Activated naive CD4-positive, alpha-beta T cell (primary cell): Measurements from ENCODE around the gene CDC42BPG.
A peak's percentile ranks its signal among the peaks of the same experiment; 100 is the strongest.

Experiments used
- DNase-seq, 4 experiments: peaks; one replicate each; lab custom pipeline; 2025; lab: John Stamatoyannopoulos, UW

CDC42BPG gene

GRCh38 chr11:64789331-64790204 is 54.9 kb downstream of the CDC42BPG start:
- DNase-seq = no peak

DNA sequence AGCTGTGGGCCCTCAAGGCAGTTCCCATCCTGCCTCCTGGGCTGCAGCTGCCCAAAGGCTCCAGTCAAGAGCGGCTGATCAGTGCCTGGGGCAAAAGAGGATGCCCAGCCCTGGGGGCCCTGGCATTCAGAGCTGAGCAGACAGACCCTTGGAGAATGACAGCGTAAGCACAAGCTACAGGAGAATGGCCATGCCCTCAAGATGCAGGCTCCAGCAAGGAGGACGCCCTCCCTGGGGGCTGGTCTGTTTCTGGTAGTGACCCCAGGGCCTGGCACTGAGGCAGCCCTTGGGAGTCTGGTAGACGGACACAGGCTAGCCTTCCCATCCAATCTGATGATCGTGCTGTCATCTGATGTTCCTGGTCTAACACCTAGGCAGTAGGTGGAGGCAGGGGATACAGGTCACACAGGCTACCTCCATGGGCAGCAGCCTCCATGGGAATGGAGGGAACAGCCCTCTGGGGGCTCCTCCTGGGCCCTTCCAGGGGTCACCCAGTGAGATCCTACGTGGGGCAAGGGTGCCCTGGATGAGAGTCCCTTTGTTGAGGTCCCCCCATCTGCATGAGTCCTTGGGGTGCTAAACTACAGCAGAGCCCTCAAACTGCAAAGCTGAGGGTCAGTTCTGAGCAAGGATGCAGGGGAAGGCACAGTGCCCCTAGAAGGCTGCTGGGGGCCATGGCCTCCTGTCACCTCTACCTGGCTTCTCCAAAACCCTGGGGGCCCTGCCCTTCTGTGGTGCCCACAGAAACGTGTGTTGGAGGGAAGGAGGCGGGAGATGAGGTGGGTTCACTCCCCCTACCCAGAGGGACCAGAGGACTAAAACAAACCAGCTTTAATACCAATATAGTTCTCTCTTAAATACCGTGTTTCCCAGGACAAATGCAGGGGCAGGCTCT is 55.9 kb downstream of the CDC42BPG start:
- no peak for DNase-seq

GRCh38 chr11:64787526-64788320 is 56.7 kb downstream of the CDC42BPG start:
- DNase-seq = peak in 3 of 4 experiments; percentile 34 to 55 (median 43)

DNA sequence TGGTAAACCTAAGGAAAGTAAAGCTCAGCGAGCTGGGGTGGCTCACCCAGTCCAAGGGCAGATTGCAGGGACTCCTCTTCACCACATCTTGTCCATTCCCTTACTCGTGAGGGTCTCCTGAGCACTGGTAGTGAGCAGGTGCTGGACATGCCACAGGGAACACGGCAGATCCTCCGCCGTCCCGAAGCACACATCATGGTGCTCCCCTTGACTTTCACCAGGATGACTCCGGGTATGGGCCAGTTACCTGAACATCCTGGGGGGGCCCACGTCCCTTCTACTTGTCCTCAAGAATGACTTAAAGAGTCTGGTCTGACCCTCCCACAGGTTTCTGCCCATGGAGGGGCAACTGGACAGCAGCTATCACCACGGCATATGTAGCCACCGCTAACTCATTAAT is 58.1 kb downstream of the CDC42BPG start:
- no peak for DNase-seq

- no peak for DNase-seq
These were observed 59.5 kb downstream of the CDC42BPG start for GRCh38 chr11:64784813-64785581.

GRCh38 chr11:64778473-64779298 is 65.8 kb downstream of the CDC42BPG start, which contains the start of gene SF1:
Gene SF1, minus strand, starts transcription at chr11:64778542. Its CDS starts 150 bp downstream, at chr11:64778392.
- DNase-seq = peak; percentile 95 to 100 (median 100)

DNA sequence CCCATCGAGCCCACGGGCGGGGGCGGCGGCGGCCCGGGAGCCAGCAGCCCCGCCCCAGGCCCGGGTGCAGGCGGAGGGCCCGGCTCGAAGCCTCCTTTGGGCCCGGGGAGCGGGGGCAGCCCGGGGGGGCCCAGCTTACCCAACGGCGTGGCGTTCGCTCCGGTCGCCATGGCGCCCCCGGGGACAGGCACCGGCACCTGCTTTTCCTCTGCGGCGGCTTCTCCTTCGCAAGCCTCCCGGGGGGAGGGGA is 66.3 kb downstream of the CDC42BPG start:
- DNase-seq = no peak

DNA sequence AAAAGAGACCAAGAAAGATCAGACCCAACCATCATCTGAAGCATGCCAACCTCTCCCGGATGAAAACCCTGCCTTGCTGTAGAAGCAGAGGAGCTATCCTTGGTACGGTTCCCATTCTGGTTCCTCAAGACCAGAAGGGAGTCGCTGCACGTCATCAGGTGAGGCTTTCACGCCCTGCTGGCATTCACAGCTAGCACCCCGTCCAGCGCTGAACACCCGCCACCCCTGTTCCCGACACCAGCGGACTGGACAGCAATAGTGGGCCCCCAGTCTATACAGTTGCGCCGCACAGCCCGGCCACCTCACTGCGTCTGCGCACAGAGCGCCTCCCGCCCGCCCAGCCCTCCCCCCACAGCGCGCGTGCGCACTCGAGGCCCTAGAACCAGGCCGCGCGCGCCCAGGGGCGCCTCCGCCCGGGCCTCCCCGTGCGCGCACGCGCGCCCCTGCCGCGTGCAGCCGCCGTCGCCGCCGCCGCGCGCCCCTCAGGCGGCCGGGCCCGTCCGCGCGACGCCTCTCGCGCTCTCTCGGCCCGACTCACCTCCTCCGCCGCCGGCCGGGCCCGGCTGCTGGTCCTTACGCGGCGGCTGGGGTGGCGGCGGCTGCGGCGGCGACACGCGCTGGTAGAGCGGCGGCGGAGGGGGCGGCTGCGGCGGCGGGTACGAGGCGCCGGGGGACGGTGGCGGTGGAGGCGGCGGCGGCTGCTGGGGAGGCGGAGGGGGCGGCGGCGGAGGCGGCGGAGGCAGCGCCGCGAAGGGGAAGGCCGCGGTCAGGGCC is 66.8 kb downstream of the CDC42BPG start:
- DNase-seq = peak; percentile 63 to 83 (median 71)

DNA sequence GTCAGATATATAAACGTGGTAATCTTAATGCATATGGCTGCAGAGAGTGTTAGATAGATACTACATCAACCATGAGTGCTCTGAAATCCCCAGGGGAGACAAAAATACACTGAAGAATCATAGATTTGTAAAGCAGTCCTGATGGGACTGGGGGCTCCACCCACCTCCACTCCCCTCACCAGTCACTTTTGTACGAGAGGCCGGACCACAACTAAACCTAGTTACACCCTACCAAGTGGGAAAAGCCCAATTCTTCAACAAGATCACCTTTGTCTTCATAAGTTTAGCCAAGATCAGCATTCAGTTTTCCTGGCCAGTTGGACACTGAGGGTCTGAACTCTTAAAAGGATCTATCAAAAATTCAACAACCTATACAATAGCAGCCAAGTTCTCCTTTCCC is 67.6 kb downstream of the CDC42BPG start:
- DNase-seq = no peak

DNA sequence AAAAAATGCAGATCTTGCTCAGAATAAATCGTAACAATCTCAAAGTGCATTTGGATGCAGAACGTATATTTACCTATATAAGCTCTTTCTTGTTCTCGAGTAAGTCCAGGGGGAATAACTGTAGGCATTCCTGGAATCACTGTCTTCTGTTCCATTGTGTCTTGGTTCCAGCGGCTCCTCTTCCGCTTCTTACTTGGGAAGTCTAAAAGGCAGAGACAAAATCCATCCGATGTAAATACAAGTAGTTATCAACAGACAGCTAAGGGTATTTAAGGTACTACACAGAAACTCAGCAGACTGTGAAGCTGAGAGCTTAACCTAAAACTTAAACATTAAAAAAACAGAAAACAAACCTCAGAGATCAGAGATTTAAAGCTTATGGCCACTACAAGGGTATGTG is 68.0 kb downstream of the CDC42BPG start:
- no peak for DNase-seq

DNA sequence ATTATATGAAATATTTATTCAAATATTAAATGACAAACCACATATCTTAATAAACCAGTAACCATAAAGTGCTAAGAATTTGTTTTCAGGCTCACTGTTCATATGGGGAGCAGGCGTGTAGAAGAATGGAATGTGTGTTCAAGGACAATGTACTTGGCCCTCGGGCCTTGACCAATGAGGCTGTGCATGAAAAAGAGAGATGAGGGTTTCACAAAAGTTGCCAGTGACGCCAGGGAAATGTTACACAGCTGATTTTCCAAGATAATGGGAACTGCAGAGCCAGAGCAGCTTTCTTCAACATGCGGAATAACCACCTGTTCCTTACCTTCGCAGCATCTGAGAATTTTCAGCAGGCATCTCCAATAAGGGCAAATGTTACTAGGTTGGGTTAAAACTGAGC is 70.3 kb downstream of the CDC42BPG start:
- DNase-seq = no peak
